HG03432 (cell line): Measurements from ENCODE around the gene SCLT1.
A peak's percentile ranks its signal among the peaks of the same experiment; 100 is the strongest.

Experiments used
- ATAC-seq: cut with Tn5 transposase; IDR thresholded peaks from one replicate; pipeline ENCODE4 v1.9.1; 2021; ENCODE audit warnings: mild to moderate bottlenecking, moderate library complexity; ENCODE audit not compliant: unreplicated experiment

The SCLT1 gene

DNA sequence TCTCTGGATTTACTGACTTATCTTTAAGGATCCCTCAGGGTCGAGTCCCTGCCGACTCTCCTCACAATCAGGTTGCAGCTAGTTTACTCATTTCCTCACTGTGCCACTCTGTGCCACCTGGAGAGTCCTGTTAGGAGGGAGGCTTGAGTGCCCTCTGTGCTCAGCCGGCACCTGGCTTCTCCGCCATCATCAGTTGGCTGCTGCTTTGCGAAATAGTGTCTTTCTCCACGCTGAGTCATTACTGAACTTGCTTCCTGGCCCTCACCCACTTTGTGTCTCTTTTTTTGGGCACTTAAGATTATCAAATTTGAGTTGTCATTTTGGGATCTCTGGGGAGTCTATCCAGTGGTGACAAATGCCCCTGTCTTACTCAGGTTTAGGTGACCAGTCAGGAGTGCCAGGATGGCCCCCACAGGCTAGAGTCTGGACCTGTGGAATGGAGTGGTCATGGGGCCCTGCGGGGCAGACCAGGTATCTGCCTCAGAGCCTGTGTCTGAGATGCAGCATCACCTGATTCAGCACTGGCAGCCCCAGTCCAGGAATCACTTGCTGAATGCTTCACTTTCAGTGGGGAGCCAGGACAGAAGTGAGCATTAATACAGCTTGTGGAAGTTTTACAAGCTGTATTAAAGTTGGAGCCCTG lies 246.1 kb downstream of the SCLT1 start:
- no peak for ATAC-seq

DNA sequence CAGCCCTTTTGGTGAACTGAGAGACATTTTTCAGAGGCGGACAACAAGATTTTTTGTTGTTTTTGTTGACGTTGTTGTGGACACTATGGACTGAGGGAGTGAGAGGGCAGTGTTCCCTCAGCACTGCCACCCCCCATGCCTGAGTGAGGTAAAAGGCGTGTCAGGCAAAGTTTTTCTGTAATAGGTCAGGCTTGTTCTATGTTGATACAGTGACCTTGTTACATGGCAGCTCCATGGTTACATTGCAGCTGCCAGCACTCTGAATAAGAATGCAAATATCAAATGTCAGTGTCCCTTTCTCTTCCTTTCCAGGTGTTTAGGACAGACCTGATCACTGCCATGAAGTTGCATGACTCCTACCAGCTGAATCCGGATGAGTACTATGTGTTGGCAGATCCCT lies 247.3 kb downstream of the SCLT1 start:
- no peak for ATAC-seq

DNA sequence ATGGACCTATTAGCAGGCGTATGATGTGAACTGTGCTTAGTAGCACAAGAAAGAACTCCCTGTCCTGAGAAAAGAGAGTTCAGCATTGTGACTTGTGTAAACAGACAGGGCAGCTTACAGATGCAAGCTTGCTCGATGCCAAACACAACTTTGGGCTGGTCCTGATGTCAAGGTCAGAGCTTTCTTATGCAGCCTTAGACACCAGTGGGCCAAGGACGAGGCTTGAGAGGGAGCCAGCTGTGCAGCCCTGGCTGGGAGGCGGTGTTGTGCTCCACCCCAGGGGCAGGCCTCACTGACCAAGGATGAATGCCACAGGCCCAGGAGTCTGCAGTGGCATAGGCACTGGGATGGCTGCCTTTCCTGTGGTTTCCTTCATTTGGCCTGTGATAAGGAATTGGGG lies 248.4 kb downstream of the SCLT1 start:
- ATAC-seq, result no peak

DNA sequence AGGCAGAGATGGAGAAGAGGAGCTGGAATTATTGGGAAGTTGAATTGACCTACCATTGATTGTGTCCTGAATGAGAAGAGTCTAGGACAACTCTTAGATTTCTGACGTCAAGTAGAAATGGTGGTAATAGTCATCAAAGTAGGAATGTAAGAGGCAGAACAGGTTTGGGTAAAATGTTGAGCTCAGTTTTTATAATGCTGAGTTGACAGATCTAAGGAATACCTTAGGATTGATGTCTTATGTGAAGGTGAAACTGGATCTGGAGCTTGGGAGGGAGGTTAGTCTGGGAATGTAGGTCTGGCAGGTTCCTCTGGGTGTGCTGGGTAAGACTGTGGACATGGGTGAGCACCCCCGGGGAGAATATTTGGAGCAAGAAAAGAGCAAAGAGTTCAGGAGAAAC lies 251.9 kb downstream of the SCLT1 start:
- no peak for ATAC-seq

DNA sequence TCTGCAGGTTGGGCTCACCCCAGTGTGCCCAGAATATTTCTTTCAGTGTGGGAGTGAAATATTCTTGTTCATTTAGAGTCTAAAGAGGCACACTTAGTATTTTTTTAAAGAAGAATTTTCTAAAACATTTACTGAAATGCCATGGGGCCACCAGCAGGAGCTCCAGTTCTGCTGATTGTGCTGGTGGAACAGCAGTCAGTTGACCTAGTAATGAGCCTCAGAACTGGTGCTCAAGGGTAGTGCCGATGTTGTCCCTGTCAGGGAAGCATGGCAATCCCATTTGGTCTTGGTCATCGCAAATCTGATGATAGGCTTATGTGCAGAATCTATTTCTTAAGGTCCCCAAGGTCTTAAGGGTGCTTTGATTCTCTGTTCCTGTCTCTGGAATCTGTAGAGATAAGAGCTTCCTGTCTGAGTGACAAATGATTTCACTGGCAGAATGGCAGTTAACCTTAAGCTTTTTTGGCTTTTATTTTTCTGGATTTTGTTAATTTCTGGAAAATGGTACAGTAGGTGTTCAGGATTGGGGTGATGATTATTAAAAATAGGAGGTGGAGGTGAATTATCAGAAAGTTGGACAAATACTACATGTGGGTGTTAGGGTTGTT lies 252.5 kb downstream of the SCLT1 start:
- ATAC-seq, result no peak

DNA sequence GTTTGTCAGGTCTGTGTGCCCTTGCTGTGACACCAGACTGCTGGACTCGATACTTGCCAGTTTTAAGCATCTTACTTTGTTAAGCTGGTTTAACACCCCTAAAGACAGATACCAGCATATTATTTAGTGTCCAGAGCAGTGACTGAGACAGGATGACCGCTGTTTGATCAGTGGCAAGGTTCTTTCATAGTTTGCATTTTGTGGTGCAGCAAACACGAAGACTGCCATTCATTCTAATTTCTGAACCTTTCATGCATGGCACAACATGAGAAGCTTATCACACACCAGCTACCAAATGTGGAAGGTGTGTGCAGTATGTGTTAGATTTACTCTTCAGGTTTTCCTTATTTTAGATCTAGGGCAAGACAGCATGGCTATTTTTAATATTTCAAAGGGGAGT lies 255.7 kb downstream of the SCLT1 start:
- peak; percentile 52 for ATAC-seq

DNA sequence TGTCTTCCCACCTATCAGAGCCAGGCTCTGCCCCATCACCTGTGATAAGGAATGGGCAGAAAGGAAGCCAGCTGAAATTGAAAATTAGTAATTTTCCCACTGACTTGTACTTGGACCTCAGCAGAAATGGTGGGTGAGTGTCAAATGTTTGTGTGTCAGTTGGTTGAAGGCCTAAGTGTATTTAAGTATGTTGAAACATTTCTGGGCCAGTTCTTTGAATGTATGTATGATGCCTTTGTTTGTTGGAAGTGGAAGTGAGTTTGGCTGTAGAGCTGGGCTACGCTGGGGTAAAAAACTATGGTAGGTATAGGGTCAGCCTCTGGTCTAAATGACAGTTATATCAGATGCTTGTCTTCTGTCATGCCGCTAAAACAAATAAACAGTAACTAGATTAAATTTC lies 256.1 kb downstream of the SCLT1 start:
- peak; percentile 12 for ATAC-seq

DNA sequence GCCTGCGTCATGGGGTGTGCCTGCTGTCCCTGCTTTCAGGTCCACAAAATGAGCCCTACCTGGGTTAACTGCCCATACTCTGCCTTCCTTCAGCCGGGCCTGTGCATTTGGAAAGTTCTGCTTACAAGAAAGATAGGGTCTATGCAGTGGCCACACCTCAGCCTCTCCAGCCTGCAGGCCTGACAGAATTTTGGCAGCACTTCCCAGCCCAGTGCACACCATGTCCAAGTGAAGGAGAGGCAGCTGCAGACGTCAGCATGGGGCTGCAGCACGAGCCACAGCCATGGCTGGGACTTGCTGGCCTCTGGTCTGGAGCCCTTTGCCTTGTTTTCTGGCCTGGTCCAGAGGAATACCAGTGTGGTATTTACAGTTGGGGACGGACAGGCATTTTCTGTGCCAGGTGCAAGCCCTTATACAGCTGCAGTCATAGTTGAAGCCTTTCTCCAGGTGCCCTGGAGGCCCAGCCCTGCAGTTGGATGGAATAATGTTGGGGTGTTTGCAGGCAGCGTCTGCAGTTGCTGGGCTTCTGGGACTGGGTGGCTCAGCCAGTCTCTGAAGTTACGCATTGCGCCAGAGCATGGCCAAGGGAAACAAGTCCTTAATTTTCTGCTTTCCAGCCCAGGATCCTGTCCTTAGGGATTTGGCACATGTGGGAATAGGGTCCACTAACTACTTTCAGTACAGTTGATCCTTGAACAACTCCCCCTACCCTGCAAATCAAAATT lies 257.7 kb downstream of the SCLT1 start:
- ATAC-seq, result no peak
